ENCODE measurements around the gene B4GALT6.

B4GALT6 gene

GRCh38 chr18:31658670-31659575 is 25.5 kb downstream of the B4GALT6 start:
- DNase-seq: no peak

GRCh38 chr18:31657823-31658669 is 26.3 kb downstream of the B4GALT6 start:
- no peak for DNase-seq

- no peak for DNase-seq
These were observed 27.6 kb downstream of the B4GALT6 start for GRCh38 chr18:31656754-31657153.

GRCh38 chr18:31655354-31655753 is 29.0 kb downstream of the B4GALT6 start:
- DNase-seq: no peak

GRCh38 chr18:31652877-31653276 is 31.5 kb downstream of the B4GALT6 start:
- DNase-seq: no peak

DNA sequence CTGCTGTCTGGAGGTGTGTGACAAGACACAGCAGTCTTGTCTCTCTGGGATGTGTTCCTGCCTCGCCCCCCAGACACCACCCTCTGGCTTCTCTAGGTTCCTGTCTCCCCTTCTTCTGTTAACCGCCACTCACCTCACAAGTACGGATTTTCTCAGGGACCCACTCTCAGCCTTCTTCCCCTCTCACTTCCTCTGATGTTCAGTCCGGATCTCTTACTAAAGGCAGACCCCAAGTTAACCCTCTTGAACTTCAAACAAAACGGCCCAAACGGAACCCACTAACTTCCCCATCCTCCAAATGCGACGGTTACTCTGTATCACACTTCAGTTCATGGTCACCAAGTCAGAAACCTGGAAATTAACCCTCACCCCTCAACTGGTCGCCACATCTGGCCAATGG is 32.0 kb downstream of the B4GALT6 start:
- no peak for DNase-seq

DNA sequence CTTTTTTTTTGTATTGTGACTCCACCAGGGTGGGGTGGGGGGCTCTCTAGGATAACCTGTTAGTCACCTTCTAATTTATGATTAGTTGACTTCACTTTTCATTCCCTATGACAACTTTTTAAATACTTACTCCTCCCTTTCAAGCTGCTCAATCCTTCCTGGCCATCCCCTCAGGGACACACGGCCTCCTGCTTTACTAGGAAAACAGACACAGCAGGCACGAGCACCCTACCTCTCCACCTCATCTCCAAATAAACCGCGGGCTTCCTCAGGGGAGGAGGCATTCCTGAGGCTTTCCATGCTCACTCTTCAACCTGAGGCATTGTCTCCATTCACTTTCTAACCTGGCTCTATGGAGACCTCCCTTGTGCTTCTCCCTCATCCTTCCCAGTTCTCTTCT is 33.0 kb downstream of the B4GALT6 start:
- DNase-seq: no peak

- DNase-seq: no peak
These were observed 34.2 kb downstream of the B4GALT6 start for GRCh38 chr18:31649978-31650719.

GRCh38 chr18:31649449-31649848 is 34.9 kb downstream of the B4GALT6 start:
- no peak for DNase-seq

- no peak for DNase-seq
These were observed 35.4 kb downstream of the B4GALT6 start for GRCh38 chr18:31648966-31649429.

- no peak for DNase-seq
These were observed 35.9 kb downstream of the B4GALT6 start for GRCh38 chr18:31648458-31648857.

- no peak for DNase-seq
These were observed 37.1 kb downstream of the B4GALT6 start for GRCh38 chr18:31647127-31647753.

GRCh38 chr18:31646332-31647126 is 37.9 kb downstream of the B4GALT6 start:
- no peak for DNase-seq

DNA sequence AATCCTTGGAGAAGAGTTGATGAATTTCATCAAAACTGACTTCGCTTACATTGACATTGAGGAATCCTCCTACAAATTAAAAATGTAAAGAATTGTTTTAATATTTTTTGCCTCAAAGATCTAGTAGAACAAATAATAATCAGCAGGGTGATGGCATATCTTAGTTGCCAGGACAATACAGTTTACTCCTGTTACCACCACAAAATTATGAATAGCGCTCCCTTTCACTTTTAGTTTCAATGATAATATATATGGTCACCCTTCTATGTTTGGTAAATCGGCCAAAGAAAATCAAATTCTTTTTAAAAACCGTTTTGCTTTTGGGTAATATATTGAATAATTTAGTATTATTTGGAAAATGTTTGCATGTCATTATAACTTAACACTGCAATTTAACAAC is 39.0 kb downstream of the B4GALT6 start:
- DNase-seq: no peak

DNA sequence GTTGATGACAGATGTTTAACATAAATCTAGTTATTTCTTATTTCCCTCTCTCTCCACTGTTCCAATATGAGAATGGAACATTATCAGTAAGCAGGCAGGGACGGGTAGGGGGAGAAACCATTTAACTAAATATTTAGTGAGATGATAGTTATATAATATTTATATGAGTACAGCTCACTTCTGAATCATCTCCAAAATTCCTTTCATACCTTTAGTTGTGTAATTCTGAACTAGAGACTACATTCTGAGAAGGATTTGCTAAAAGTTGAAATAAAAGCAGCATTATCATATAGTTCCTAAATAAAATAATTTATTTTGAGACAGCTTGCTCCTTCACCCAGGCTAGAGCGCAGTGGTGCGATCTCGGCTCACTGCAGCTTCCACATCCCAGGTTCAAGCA is 41.4 kb downstream of the B4GALT6 start:
- DNase-seq: no peak

DNA sequence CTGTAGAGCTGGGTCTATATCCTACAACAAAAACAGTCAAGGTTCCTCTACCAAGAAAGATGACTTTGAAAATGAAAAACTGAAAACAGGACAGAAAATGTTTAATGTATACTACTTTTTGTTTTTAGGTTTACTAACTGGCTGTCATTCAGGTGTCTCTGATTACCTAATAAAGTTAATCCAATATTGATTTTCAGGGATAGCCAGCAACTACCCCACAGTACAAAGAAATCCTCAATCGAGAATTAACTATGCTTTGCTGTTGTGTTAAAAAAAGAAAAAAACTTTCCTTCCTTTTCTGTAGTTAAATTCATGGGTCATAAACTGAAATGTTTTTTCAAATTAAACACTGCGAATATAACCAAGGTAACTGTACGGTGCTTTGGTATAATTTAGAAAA is 46.9 kb downstream of the B4GALT6 start:
- no peak for DNase-seq

DNA sequence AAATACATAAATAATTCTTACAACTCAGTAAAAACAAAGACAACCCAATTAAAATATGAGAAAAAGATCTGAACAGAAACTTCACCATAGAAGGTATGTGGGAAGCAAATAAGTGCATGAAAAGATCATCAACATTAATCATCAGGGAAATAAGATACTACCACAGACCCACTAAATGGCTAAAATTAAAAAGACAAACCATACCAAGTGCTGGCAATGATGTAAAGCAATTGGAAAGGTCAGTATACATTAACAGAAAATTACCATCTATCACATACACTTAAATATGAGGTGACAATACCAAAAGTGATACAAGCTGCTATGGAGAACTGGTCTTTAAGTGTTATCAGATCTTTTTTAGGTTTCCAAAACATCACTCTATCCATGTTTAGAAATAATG is 48.0 kb downstream of the B4GALT6 start:
- no peak for DNase-seq

DNA sequence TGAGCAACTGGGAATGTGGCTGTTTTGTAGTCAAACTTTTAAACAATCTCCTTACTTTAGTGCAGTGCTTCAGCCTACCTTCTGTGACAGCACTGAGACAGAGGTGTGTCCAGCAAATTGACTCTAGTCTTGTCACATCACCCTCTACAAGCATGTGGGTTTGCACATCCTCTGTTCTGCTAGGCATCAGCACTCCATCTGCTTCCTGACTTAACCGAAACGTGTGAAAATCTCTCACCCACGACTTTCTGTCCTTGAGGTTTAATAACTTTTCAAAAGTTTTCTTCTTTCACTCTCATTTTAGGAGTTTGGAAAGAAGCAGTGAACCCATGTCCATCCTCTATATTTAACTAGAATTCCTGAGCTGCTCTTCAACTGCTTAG is 50.1 kb downstream of the B4GALT6 start:
- no peak for DNase-seq

DNA sequence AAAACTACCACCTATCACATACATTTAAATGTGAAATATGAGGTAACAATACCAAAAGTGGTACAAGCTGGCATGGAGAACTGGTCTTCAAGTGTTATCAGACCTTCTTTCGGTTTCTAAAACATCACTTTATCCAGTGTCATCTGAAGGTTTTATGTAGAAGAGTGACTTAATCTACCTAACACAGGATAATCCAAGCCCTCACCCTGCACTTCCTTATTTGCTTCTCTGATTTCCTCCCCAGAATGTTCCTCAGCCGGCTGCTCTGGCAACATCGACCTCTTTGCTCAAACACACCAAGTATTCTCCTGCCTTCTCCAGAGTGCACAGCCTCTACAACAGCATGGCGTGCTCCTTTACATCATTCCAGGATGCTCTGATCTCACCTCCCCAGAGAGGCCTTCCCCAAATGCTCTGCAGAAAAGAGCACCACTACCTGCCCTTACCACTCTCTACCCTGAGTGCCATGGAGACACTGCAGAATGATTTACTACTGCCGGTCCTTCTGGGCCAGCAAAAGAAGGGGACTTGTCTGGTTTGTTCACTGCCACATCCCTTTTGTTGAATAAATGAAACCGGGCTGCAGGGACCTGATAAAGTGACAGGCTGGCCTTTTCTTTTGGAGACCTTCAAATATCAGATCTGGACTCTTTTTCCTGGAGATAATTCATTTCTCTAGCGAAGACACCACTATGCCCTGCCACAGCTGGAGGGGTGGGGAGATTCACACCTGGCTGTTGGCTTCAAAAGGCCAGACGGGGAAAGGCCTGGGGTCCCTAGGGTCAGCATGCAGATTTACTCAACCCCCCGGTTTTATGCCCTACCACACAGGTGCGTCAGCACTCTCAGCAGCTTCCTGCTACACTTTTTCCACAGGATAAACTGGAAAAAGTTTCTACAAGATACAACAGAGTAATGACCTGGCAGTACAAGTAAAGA is 50.7 kb downstream of the B4GALT6 start:
- DNase-seq: no peak

- DNase-seq: no peak
These were observed 52.0 kb downstream of the B4GALT6 start for GRCh38 chr18:31632356-31632755.

- no peak for DNase-seq
These were observed 52.9 kb downstream of the B4GALT6 start for GRCh38 chr18:31631526-31631925.

Data from NCI-H2081 treated with DMSO at 0.1 percent for 48 hours (cell line).